GM19372 (cell line): ENCODE measurements around the gene LPAR3.
"Not testable (repeated sequence)": the region's sequence is repeated elsewhere in the genome, so short reads cannot be mapped to it uniquely, and the experiment has no call there.

Experiments
- ATAC-seq: cut with Tn5 transposase; IDR thresholded peaks from one replicate; pipeline ENCODE4 v1.9.1; 2021; ENCODE audit warnings: mild to moderate bottlenecking, low read depth, moderate library complexity; ENCODE audit not compliant: unreplicated experiment

Gene LPAR3

DNA sequence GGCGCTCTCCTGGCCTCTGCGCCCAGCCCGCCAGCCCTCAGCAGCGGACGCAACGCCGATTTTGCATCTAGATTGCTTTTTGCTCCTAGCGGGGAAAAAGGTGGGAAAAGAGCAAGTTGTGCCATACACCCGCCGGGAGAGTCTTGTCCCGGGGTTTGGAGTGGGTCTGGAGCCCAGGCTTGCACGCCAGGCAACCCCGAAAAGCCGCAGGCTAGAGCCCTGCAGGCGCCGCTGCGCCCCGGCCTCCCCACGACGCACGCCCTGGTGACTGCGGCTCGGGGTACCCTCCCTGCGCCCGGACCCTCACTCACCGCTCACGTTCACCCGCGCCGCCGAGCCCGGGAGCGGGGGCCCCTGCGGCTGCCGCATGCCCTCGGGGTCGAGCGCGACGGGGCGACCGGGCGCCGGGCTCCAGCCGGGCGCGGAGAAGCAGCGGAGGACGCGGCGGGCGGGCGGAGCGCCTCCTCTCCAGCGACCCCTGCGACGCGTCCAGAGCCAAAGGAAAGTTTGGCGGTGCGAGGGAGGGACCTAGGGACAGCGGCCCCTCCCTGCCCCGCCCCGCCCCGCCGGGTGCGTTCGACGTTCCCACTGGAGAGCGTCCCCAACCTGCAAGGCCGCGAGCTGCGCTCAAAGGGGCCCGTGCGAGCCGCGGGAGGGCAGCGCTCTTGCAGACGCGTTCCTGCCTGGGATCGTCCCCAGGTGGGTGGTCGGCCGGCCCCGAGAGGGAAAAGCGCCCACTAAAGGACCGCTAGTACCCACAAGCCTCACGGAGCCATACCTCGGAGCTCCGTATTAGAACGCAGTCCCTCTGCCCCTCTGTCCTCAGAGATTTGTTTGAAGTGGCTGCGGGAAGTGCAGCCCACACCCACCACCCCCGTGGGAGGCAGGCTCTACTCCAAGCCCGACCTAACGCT is at the start of gene LPAR3:
TSS of gene LPAR3 (minus strand) at position 502 of the 914 bp plus-strand sequence. CDS start 27,086 bp downstream, outside the sequence.
- no peak for ATAC-seq

DNA sequence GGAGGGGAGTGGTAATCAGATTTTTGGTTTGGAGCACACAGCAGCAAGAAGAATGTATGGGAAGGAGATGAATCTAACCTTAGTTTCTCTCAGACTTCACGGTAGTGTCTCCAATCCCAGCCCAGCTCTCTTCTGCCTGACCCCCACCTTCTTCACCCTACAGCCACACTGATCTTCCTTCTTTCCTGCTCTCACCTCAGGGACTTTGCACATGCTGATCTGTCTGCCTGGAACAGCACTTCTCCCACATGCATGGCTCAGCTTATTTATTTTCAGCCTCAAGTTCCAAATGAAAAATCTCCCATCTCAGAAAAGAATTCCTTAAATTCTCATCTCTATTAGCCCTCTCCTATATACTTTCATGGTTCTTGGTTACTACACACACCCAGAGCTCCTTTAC is 48.8 kb upstream of the LPAR3 start:
- no peak for ATAC-seq

DNA sequence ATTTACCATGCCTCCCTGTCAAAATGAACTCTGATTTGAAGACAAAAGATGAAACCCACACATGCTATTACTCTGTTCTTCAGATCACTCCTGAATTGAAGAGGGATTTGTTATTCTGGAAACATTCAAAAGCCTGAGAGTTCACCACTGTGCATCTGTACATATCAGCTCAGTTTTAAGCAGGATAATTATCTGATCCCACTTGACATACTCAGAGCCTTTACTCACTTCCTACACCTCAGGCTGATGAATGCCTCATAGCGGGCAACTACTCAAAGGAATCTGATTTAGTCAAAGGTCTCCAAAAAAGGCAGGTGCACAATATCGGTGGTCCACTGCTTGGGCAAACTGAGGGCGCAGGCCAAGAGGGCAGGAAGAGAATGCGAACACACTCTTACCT is 47.5 kb upstream of the LPAR3 start:
- no peak for ATAC-seq

GRCh38 chr1:84939761-84940160 is 46.8 kb upstream of the LPAR3 start:
- ATAC-seq, result no peak

- no peak for ATAC-seq
Measured at GRCh38 chr1:84939151-84939550, 46.1 kb upstream of the LPAR3 start.

DNA sequence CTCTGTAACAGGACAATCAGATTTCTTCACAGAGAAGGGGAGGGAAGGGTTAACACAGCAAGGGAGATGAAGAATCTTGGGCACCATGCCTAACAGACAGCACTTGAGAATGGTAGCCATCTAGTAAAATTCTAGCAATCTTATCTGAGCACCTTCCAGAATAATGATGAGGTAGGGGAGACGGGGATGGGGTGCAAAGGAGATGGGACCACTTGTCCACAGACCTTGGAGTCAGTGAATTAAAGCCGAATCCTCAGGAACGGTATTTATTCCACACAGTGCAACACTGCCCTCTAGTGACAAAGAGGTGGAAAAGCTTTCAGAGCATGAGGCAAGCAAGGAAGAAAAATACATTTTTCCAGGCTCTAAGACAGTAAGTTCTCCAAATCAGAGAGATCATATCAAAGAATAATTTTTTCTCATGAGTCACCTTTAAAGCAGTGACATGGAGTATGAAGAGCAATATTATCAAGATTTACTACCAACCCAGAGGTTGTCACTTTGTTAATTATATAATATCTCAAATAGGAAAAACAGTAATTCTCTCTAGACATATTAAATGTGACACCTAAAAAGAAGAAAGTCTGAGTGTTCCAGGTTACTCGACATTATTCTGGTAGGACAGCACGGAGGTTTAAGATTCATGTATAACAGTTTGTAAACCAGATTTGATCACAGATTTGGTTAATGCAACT is 43.3 kb upstream of the LPAR3 start:
- ATAC-seq, result no peak

DNA sequence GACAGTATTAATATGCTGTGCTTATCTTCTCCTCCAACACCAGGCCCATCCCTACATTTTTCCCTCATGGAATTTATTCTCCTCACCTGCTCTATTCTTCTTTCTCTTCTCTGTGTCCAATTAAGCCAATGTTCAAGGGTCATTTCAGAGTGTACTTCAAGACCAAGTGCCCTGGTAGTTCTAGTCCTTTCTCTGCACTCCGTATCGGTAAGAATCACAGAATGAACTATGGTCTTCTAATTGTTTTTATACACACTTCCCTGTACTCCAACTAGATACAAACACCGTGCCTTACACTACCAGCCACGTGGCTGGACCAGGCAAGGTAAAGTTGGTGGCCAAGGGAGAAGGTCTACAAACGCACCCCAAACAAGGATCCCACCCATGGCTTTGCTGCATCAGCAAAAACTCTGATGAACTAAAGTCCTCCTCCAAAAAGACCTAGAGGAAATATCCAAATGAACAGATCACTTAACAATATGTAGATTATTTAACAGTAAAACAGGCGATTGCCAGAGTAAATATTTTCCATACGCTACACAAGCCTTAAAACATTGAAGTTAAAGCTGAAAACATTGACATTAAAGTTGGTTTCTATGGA is 40.1 kb upstream of the LPAR3 start:
- no peak for ATAC-seq

DNA sequence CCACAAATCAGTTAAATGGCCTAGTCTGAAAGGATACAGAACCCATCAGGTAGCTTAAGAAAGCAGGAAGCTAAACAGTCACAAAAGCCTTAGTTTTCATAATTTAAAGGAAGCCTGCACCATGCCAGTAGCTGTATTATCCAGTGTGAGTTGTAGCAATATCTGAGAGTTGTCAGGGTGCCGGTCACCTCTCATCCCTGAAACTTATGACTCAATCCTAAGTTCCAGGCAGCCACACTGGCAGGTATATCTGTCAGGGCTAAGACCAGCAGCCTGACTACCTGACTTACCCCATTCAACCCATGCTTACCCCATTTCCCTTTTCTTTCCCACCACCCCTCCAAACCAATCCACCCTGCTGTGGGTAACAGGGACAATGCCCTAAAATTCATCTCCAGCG is 37.8 kb upstream of the LPAR3 start:
- ATAC-seq, result no peak

DNA sequence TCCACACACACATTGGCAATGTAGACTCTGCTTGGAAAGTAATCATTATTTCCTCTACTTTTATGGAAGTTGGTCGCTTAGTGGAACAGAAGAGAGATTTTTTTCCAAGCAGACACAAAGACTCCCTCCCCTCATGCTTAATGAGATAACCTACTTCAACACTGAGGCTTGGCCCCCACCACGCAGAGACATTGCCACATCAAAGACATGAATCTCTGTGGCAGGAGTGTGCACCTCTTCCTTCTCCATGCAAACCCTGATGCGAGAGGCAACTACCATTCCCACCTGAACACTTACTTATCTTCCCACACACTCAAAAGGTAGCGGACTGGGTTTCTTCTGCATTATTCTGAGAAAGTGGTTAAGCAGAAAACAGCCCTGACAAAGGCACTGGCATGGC is 37.3 kb upstream of the LPAR3 start:
- ATAC-seq, result no peak

- no peak for ATAC-seq
Measured at GRCh38 chr1:84929581-84929980, 36.6 kb upstream of the LPAR3 start.

DNA sequence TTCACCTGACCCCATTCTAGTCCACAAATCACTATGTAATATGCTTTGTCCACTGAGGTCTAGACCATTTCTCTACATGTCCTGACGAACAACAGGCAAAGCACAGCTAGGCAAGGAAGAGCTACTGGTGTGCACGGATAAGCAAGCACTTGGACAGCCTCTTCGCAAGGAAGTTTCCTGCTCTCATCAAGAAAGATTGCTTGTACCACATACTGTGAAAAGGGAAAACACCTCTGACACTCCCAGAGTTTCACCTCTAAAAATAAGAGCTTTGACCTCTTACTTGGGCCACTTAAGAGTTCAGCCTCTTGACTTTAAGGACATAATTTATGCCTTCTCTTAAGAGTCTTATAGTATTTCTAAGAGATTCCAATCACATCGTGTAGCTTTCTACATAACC is 36.0 kb upstream of the LPAR3 start:
- ATAC-seq, result no peak

GRCh38 chr1:84923317-84923716 is 30.3 kb upstream of the LPAR3 start:
- ATAC-seq, result no peak

- no peak for ATAC-seq
Measured at GRCh38 chr1:84920159-84920558, 27.2 kb upstream of the LPAR3 start.

- no peak for ATAC-seq
Measured at GRCh38 chr1:84919461-84919970, 26.5 kb upstream of the LPAR3 start.

GRCh38 chr1:84918726-84919336 is 25.8 kb upstream of the LPAR3 start:
- ATAC-seq, result no peak

DNA sequence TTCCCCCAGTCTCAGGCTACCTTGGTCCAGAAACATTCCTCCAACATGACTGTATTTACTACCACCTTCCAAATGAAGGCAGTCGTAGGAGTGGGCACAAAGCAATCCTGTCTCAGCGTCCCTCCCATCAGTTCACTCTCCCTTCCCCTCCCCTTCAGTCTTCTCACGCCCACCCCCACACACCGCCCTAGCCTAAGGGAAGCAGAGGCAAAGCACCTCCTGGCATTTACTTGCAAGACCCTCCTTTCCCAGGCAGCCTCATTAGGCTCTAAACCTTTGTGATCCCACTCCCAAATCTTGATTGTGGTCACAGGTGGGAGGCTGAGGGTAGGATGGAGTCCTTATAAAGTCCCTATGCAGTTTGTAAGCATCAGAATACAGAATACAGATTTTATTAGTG is 23.9 kb upstream of the LPAR3 start:
- ATAC-seq, result no peak

DNA sequence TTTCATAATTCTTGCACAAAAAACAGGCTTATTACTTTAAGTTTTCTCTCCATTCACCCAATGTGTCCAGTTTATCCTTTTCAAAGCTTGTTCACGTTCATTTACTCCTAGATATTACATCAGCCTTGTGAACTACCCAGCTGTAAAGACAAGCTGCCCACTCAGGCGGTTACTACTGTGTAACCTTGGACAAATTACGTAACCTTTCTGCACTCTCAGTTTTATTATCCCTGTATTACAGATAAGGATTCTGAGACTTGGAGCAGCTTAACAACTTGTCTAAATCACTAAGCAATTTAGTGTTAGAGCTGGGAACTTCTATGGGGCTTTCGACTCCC is 20.5 kb upstream of the LPAR3 start:
- ATAC-seq, result no peak

GRCh38 chr1:84912726-84913554 is 19.9 kb upstream of the LPAR3 start:
- ATAC-seq, result no peak

- not testable (repeated sequence) for ATAC-seq
Measured at GRCh38 chr1:84908746-84909464, 15.9 kb upstream of the LPAR3 start.
